ENCODE data around the gene ALG14. TPM values are rescaled to one million over a fixed set of nuclear protein-coding genes. Genes with fewer than 3 reads are reported as not detected.

The ALG14 gene
- polyA plus RNA-seq, 1 donor from 2014 or later, result 2.6 TPM

- H3K4me3 ChIP-seq (ENCODE audit: low read length), result no peak overlapping the region
- no peaks in the 10 kb centered on the region for H4K20me1 ChIP-seq (ENCODE audit: insufficient read depth)
- no peaks in the 10 kb centered on the region for H3K36me3 ChIP-seq (ENCODE audit: insufficient read depth, low read length)
- no peak overlapping the region for H2AFZ ChIP-seq (ENCODE audit: low read depth, low read length)
- no peaks in the 10 kb centered on the region for H3K27me3 ChIP-seq (ENCODE audit: insufficient read depth, low read depth, low read length)
- H3F3A ChIP-seq (ENCODE audit: insufficient read depth, low read length, poor library complexity, severe bottlenecking), result no peaks in the 10 kb centered on the region
- H3K9me2 ChIP-seq (ENCODE audit: insufficient read depth, low read length), result no peaks in the 10 kb centered on the region
- H3K79me2 ChIP-seq (replicated peaks; ENCODE audit: insufficient read depth, low read length), result no peaks in the 10 kb centered on the region
- TF ChIP-seq RAD21 (conservative IDR thresholded peaks at IDR 0.05) (no peak), EP300 (conservative IDR thresholded peaks at IDR 0.05; ENCODE audit: poor library complexity, severe bottlenecking) (no peak), POLR2AphosphoS5 (IDR thresholded peaks at IDR 0.05) (no peak), TAF1 (IDR thresholded peaks at IDR 0.05; ENCODE audit: low read depth) (no peak), EZH2 (IDR thresholded peaks at IDR 0.05; ENCODE audit: borderline replicate concordance, insufficient read depth, low read length, poor library complexity, severe bottlenecking) (no peak)
- TF ChIP-seq, protein P1, sequence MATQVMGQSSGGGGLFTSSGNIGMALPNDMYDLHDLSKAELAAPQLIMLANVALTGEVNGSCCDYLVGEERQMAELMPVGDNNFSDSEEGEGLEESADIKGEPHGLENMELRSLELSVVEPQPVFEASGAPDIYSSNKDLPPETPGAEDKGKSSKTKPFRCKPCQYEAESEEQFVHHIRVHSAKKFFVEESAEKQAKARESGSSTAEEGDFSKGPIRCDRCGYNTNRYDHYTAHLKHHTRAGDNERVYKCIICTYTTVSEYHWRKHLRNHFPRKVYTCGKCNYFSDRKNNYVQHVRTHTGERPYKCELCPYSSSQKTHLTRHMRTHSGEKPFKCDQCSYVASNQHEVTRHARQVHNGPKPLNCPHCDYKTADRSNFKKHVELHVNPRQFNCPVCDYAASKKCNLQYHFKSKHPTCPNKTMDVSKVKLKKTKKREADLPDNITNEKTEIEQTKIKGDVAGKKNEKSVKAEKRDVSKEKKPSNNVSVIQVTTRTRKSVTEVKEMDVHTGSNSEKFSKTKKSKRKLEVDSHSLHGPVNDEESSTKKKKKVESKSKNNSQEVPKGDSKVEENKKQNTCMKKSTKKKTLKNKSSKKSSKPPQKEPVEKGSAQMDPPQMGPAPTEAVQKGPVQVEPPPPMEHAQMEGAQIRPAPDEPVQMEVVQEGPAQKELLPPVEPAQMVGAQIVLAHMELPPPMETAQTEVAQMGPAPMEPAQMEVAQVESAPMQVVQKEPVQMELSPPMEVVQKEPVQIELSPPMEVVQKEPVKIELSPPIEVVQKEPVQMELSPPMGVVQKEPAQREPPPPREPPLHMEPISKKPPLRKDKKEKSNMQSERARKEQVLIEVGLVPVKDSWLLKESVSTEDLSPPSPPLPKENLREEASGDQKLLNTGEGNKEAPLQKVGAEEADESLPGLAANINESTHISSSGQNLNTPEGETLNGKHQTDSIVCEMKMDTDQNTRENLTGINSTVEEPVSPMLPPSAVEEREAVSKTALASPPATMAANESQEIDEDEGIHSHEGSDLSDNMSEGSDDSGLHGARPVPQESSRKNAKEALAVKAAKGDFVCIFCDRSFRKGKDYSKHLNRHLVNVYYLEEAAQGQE (IDR thresholded peaks at IDR 0.05; ENCODE audit: borderline replicate concordance), result no peak
- H3K9ac ChIP-seq (ENCODE audit: low read length), result no peak overlapping the region
- no peaks in the 10 kb centered on the region for H3K9me3 ChIP-seq (ENCODE audit: low read length)
- H3K27ac ChIP-seq (ENCODE audit: low read length), result no peak overlapping the region
- no peak overlapping the region for H3K4me2 ChIP-seq (ENCODE audit: low read length)
Observed at GRCh38 chr1:95002164-95002539, 70.6 kb downstream of the ALG14 start.

DNA sequence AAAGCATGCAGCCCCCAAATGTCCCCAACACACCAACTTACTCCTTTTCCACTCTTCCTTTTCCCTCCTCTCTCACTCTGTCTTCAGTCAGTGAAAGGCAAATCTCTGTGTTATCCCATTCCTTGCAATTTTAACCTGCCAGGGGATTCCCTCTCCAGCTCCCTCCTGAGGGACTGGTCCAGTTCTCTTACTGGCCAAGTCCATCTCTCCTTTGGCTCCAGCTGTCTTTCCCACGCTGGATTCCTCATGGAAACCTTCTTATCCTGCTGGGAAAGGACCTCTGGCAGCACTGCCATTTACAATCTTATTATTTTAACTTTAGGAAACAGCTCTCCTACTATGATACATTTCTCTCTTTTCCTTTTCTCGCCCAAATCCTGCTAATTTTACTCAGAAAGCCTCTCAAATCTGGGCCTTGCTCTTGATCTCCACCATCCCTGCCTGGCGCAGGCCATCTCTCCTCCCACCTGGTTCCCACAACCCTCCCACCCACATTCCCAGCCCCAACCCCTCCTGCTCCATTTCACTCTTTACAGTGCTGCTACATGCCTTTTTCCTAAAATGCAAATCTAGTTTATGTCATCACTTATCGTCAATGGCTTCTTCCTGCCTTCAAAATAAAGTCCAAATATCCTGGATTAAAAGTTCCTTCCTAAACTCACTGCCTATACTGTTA lies 73.2 kb downstream of the ALG14 start:
- TF ChIP-seq, protein P2, sequence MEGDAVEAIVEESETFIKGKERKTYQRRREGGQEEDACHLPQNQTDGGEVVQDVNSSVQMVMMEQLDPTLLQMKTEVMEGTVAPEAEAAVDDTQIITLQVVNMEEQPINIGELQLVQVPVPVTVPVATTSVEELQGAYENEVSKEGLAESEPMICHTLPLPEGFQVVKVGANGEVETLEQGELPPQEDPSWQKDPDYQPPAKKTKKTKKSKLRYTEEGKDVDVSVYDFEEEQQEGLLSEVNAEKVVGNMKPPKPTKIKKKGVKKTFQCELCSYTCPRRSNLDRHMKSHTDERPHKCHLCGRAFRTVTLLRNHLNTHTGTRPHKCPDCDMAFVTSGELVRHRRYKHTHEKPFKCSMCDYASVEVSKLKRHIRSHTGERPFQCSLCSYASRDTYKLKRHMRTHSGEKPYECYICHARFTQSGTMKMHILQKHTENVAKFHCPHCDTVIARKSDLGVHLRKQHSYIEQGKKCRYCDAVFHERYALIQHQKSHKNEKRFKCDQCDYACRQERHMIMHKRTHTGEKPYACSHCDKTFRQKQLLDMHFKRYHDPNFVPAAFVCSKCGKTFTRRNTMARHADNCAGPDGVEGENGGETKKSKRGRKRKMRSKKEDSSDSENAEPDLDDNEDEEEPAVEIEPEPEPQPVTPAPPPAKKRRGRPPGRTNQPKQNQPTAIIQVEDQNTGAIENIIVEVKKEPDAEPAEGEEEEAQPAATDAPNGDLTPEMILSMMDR (IDR thresholded peaks at IDR 0.05; ENCODE audit: poor library complexity, severe bottlenecking), result no peak
- TF ChIP-seq RAD21 (conservative IDR thresholded peaks at IDR 0.05), result no peak
- TF ChIP-seq EZH2 (IDR thresholded peaks at IDR 0.05; ENCODE audit: borderline replicate concordance, insufficient read depth, low read length, poor library complexity, severe bottlenecking), result no peak
- no peak for TF ChIP-seq EP300 (conservative IDR thresholded peaks at IDR 0.05; ENCODE audit: poor library complexity, severe bottlenecking)
- TF ChIP-seq SMC3 (conservative IDR thresholded peaks at IDR 0.05; ENCODE audit: poor library complexity), result no peak
- TF ChIP-seq POLR2AphosphoS5 (IDR thresholded peaks at IDR 0.05), result no peak
- TF ChIP-seq TAF1 (IDR thresholded peaks at IDR 0.05; ENCODE audit: low read depth), result no peak
- TF ChIP-seq, protein P1 (IDR thresholded peaks at IDR 0.05; ENCODE audit: borderline replicate concordance), result no peak
- Histone ChIP-seq H3K4me3 (ENCODE audit: low read length) (no peak overlapping the region), H3K9me2 (ENCODE audit: insufficient read depth, low read length) (no peaks in the 10 kb centered on the region), H3K27ac (ENCODE audit: low read length) (no peak overlapping the region), H3K4me2 (ENCODE audit: low read length) (no peak overlapping the region), H3K36me3 (ENCODE audit: insufficient read depth, low read length) (no peaks in the 10 kb centered on the region), H3K9ac (ENCODE audit: low read length) (no peak overlapping the region), H3K79me2 (replicated peaks; ENCODE audit: insufficient read depth, low read length) (no peaks in the 10 kb centered on the region), H3K27me3 (ENCODE audit: insufficient read depth, low read depth, low read length) (no peaks in the 10 kb centered on the region), H3F3A (ENCODE audit: insufficient read depth, low read length, poor library complexity, severe bottlenecking) (no peaks in the 10 kb centered on the region), H2AFZ (ENCODE audit: low read depth, low read length) (no peak overlapping the region), H4K20me1 (ENCODE audit: insufficient read depth) (no peaks in the 10 kb centered on the region), H3K9me3 (ENCODE audit: low read length) (no peaks in the 10 kb centered on the region)

Measured in neural cell (in vitro differentiated cells).